Sigmoid colon (tissue), 7 donors: ENCODE results near the gene ACYP2. TPM values are rescaled to one million over a fixed set of nuclear protein-coding genes. Genes with fewer than 3 reads are reported as not detected.
"Not testable (repeated sequence)": the region's sequence is repeated elsewhere in the genome, so short reads cannot be mapped to it uniquely, and the experiment has no call there.

Experiments used
- DNase-seq: peaks from one replicate; pipeline ENCODE4 v3.0.0-alpha.2; 2019
- H3K27ac ChIP-seq, 4 donors: fragments of 200-600 bp; sonication (generic); one replicate each; pipeline ENCODE4 v1.5.1; 2016 to 2019; ENCODE audit warnings: mild to moderate bottlenecking in 1 of 4
- H3K27me3 ChIP-seq, 3 donors: fragments of 200-600 bp; sonication (generic); one replicate each; pipeline ENCODE4 v1.5.1; 2019; ENCODE audit warnings: mild to moderate bottlenecking in 1 of 3
- H3K36me3 ChIP-seq, 4 donors: fragments of 200-600 bp; sonication (generic); one replicate each; pipeline ENCODE4 v1.5.1; 2016 to 2019
- H3K4me1 ChIP-seq, 4 donors: fragments of 200-600 bp; sonication (generic); one replicate each; pipeline ENCODE4 v1.5.1; 2017 to 2019
- H3K4me3 ChIP-seq, 4 donors: fragments of 200-600 bp; sonication (generic); one replicate each; pipeline ENCODE4 v1.5.1; 2017 to 2019; ENCODE audit warnings: mild to moderate bottlenecking in 2 of 4, moderate library complexity in 1 of 4
- H3K9me3 ChIP-seq, 4 donors: fragments of 200-600 bp in 3 of 4; sonication (generic) in 3 of 4; one replicate each; pipeline versions ENCODE4 v1.5.1 to v1.6.1; 2013 to 2019
- EP300 ChIP-seq, 4 donors: sonication (generic); formaldehyde crosslinking; IDR thresholded peaks; one replicate each; pipeline ENCODE4 v1.6.1; 2017; ENCODE audit warnings: antibody characterized with exemption in 4 of 4
- POLR2A ChIP-seq, 2 donors: fragments of 450-650 bp; IDR thresholded peaks; one replicate each; pipeline ENCODE4 v1.6.1; 2016; ENCODE audit warnings: antibody characterized with exemption in 2 of 2, mild to moderate bottlenecking in 2 of 2, moderate library complexity in 2 of 2
- POLR2AphosphoS5 ChIP-seq, 4 donors: sonication (generic); formaldehyde crosslinking; IDR thresholded peaks; one replicate each; pipeline ENCODE4 v1.6.1; 2017; ENCODE audit warnings: antibody characterized with exemption in 4 of 4
- WGBS, 2 donors: extraction: QIAGEN DNeasy Blood & Tissue Kit; methylation state at CpG; one replicate each; pipeline ENCODE4 v1.1.7; 2013; 5-methylcytosine and 5-hydroxymethylcytosine counted together
- intact Hi-C: fragments of 100-400 bp; cut with DNase I; formaldehyde crosslinking; loops from one replicate; pipeline ENCODE4 v1.15.1; 2023
- polyA plus RNA-seq, 3 donors: library from polyadenylated mRNA; stranded (reverse); fragments of 200-250 nt; gene quantifications; one replicate each; pipeline ENCODE4 v1.2.3, GENCODE V29; 2013
- total RNA-seq, 4 donors: library from RNA; depleted of rRNA; stranded (reverse); fragments of >200 nt; gene quantifications; one replicate each; pipeline ENCODE4 v1.1.0, GENCODE V29; 2016
- TF ChIP-seq, protein P1 (sequence below), 4 experiments: fragments of 450-650 bp in 3 of 4; fragments of 200-600 bp in 1 of 4; IDR thresholded peaks; one replicate each; pipeline ENCODE4 v1.5.1; 2016 to 2019; ENCODE audit warnings: antibody characterized with exemption in 4 of 4, mild to moderate bottlenecking in 3 of 4, moderate library complexity in 2 of 4
- donor health status: healthy with polysubstance abuse.
- donor health status: Bipolar disorder and iron deficiency.
- donor health status: healthy.

ACYP2 gene
- total and polyA plus RNA-seq, 7 donors = 13.2 to 32.0 (median 19.8) TPM

- TF ChIP-seq EP300 (IDR thresholded peaks at IDR 0.05) (no peak), POLR2AphosphoS5 (IDR thresholded peaks at IDR 0.05) (no peak), POLR2A (IDR thresholded peaks at IDR 0.05) (no peak)
- TF ChIP-seq, protein P1, sequence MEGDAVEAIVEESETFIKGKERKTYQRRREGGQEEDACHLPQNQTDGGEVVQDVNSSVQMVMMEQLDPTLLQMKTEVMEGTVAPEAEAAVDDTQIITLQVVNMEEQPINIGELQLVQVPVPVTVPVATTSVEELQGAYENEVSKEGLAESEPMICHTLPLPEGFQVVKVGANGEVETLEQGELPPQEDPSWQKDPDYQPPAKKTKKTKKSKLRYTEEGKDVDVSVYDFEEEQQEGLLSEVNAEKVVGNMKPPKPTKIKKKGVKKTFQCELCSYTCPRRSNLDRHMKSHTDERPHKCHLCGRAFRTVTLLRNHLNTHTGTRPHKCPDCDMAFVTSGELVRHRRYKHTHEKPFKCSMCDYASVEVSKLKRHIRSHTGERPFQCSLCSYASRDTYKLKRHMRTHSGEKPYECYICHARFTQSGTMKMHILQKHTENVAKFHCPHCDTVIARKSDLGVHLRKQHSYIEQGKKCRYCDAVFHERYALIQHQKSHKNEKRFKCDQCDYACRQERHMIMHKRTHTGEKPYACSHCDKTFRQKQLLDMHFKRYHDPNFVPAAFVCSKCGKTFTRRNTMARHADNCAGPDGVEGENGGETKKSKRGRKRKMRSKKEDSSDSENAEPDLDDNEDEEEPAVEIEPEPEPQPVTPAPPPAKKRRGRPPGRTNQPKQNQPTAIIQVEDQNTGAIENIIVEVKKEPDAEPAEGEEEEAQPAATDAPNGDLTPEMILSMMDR (IDR thresholded peaks at IDR 0.05) = no peak
- Histone ChIP-seq H3K27me3 (no peaks in the 10 kb centered on the region), H3K36me3 (no peaks in the 10 kb centered on the region), H3K4me1 (no peaks in the 10 kb centered on the region), H3K9me3 (no peaks in the 10 kb centered on the region), H3K27ac (no peak overlapping the region), H3K4me3 (no peak overlapping the region)
- no peak for DNase-seq
- 60 to 73% methylated on average over 4 of the region's 4 CpGs for WGBS, 2 donors
- intact Hi-C loops = no loop called here
Measured at GRCh38 chr2:54092940-54093339, 22.5 kb upstream of the ACYP2 start.

DNA sequence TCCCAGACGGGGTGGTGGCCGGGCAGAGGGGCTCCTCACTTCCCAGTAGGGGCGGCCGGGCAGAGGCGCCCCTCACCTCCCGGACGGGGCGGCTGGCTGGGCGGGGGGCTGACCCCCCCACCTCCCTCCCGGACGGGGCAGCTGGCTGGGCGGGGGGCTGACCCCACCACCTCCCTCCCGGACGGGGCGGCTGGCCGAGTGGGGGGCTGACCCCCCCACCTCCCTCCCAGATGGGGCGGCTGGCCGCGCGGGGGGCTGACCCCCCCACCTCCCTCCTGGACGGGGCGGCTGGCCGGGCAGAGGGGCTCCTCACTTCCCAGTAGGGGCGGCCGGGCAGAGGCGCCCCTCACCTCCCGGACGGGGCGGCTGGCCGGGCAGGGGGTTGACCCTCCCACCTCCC lies 20.0 kb upstream of the ACYP2 start:
- H3K27ac ChIP-seq, intact Hi-C loops, H3K36me3 ChIP-seq, H3K4me3 ChIP-seq, DNase-seq, H3K27me3 ChIP-seq, H3K4me1 ChIP-seq, H3K9me3 ChIP-seq: not testable (repeated sequence)
- 91 to 94% methylated on average over 30 of the region's 30 CpGs for WGBS, 2 donors

GRCh38 chr2:54096141-54096540 lies 19.3 kb upstream of the ACYP2 start:
- H3K36me3 ChIP-seq, H3K4me3 ChIP-seq, intact Hi-C loops, DNase-seq, H3K27ac ChIP-seq, H3K9me3 ChIP-seq, H3K27me3 ChIP-seq, H3K4me1 ChIP-seq: not testable (repeated sequence)
- 97 to 98% methylated on average over 23 to 24 of the region's 26 CpGs for WGBS, 2 donors

- Histone ChIP-seq H3K36me3 (no peaks in the 10 kb centered on the region), H3K9me3 (no peaks in the 10 kb centered on the region), H3K4me1 (no peaks in the 10 kb centered on the region), H3K27ac (no peak overlapping the region), H3K4me3 (no peak overlapping the region), H3K27me3 (no peaks in the 10 kb centered on the region)
- intact Hi-C loops = no loop called here
- no peak for DNase-seq
- TF ChIP-seq EP300 (IDR thresholded peaks at IDR 0.05) (no peak), POLR2AphosphoS5 (IDR thresholded peaks at IDR 0.05) (no peak), POLR2A (IDR thresholded peaks at IDR 0.05) (no peak)
- TF ChIP-seq, protein P1 (IDR thresholded peaks at IDR 0.05) = no peak
Measured at GRCh38 chr2:54097124-54097523, 18.3 kb upstream of the ACYP2 start.

DNA sequence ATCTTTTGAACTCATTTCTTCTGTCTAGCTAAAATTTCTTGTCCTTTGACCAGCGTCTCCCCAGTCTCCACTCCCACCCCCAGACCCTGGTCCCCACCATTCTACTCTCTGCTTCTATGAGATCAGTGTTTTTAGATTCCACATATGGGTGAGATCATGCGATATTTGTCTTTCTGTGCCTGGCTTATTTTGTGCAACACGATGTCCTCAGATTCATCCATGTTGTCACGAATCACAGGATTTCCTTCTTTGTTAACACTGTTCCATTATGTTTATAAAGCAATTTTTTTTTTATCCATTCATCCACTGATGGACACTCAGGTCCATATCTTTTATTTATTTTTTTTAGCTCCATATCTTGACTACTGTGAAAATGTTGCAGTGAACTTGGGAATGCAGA lies 16.0 kb upstream of the ACYP2 start:
- intact Hi-C loops = no loop called here
- WGBS, 2 donors = 91 to 97% methylated on average over 4 of the region's 4 CpGs
- TF ChIP-seq POLR2AphosphoS5 (IDR thresholded peaks at IDR 0.05) (no peak), EP300 (IDR thresholded peaks at IDR 0.05) (no peak), POLR2A (IDR thresholded peaks at IDR 0.05) (no peak)
- TF ChIP-seq, protein P1 (IDR thresholded peaks at IDR 0.05) = no peak

DNA sequence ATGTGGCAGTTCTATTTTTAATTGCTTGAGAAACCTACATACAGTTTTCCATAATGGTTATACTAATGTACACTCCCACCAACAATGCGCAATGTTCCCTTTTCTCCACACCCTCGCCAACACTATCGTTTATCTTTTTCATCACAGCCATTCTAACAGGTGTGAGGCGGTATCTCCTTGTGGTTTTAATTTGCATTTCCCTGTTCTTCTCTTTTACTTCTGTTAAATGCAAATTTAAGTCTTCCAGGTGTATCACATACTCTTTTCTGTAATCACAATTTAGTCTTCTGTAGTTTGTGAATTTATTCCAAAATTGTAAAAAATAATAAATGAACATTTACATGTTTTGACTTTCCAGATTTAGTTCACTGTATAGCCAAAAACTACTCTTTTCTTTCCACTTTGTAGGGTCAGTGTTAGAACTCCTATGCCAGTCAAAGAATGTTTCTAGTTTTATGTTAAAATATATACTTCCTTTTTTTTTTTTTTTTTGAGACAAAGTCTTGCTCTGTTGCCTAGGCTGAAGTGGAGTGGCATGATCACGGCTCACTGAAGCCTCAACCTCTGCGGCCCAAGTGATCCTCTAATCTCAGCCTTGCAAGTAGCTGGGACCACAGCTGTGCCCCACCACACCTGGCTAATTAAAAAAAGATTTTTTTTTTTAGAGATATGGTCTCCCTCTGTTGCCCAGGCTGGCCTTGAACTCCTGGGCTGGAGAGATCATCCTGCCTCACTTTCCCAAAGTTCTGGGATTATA lies 15.4 kb upstream of the ACYP2 start:
- no peaks in the 10 kb centered on the region for H3K9me3 ChIP-seq
- H3K27ac ChIP-seq = no peak overlapping the region
- no peak for TF ChIP-seq POLR2AphosphoS5 (IDR thresholded peaks at IDR 0.05)
- no peak for DNase-seq
- intact Hi-C loops = no loop called here
- no peaks in the 10 kb centered on the region for H3K36me3 ChIP-seq
- no peaks in the 10 kb centered on the region for H3K27me3 ChIP-seq
- 72 to 88% methylated on average over 6 of the region's 6 CpGs for WGBS, 2 donors
- peaks cover 0 to 7% (median 0%) of the 10 kb centered on the region in 4 donors for H3K4me1 ChIP-seq
- H3K4me3 ChIP-seq = no peak overlapping the region

More for the DNA sequence above, 16.0 kb upstream of the ACYP2 start:
- H3K4me1 ChIP-seq = peaks cover 0 to 7% (median 0%) of the 10 kb centered on the region in 4 donors
- no peak overlapping the region for H3K27ac ChIP-seq
- H3K27me3 ChIP-seq = no peaks in the 10 kb centered on the region
- H3K36me3 ChIP-seq = no peaks in the 10 kb centered on the region
- no peak for DNase-seq
- no peaks in the 10 kb centered on the region for H3K9me3 ChIP-seq
- no peak overlapping the region for H3K4me3 ChIP-seq
